ENCODE data around the gene HENMT1. TPM values are rescaled to one million over a fixed set of nuclear protein-coding genes. Genes with fewer than 3 reads are reported as not detected.
"Not testable (repeated sequence)": the region's sequence is repeated elsewhere in the genome, so short reads cannot be mapped to it uniquely, and the experiment has no call there.

The HENMT1 gene
- total RNA-seq, 4 donors from 2014 or later: 0.51 to 3.5 (median 1.8) TPM

DNA sequence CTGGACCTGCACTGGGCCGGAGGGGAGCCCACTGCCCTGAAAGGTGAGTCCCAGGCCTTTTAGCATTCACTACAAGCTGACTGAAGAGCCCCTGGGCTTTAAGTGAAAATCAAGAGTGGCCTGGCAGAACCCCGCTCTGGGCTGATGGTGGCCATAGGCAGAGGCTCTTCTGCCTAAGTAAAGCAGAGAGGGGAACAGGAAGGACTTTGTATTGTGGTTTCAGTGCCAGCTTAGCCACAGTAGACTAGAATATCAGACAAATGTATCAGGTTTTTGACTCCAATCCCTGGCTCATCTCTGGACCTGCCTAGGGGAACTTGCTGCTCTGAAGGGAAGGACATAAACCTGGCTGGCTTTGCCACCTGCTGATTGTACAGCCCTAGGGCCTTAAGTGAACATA lies 10.2 kb upstream of the HENMT1 start:
- no peak for ATAC-seq
- in situ Hi-C loops (cut with MboI; ENCODE audit: low sequenced_read_pairs in 4 of 4): no loop called here
- H3K4me1 ChIP-seq: no peaks in the 10 kb centered on the region

DNA sequence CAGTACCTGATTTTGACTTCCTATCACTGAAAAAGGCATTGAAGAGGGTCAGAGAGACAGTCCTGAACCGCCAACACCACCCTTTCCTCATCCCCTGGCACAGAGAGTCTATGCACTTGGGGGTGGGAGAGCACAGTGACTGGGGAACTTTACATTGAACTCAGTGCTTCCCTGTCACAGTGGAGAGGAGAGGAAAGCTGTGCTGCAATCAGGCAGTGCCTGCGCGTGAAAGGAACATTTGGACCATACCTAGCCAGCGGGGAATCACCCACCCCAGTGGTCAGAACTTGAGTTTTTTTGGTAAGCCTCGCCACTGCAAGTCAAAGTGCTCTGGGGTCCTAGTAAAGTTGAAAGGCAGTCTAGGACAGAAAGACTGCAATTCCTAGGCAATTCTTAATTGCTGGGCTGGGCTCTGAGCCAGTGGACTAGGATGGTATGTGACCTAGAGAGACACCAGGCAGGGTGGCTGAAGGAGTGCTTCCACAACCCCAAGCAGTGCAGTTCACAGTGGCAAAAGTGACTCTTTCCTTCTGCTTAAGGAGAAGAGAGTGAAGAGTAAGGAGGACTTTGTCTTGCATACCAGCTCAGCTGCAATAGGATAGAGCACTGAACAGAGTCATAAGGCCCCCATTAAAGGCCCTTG lies 9.4 kb upstream of the HENMT1 start:
- intact Hi-C loops (cut with DNase I; ENCODE audit: low total_unique reads): no loop called here
- Histone ChIP-seq H3K27ac (no peak overlapping the region), H3K4me1 (no peaks in the 10 kb centered on the region), H3K9me3 (no peaks in the 10 kb centered on the region), H3K36me3 (no peaks in the 10 kb centered on the region), H3K4me3 (no peak overlapping the region), H3K27me3 (no peaks in the 10 kb centered on the region)
- no peak for TF ChIP-seq POLR2A (IDR thresholded peaks at IDR 0.05)
- TF ChIP-seq, protein P1, sequence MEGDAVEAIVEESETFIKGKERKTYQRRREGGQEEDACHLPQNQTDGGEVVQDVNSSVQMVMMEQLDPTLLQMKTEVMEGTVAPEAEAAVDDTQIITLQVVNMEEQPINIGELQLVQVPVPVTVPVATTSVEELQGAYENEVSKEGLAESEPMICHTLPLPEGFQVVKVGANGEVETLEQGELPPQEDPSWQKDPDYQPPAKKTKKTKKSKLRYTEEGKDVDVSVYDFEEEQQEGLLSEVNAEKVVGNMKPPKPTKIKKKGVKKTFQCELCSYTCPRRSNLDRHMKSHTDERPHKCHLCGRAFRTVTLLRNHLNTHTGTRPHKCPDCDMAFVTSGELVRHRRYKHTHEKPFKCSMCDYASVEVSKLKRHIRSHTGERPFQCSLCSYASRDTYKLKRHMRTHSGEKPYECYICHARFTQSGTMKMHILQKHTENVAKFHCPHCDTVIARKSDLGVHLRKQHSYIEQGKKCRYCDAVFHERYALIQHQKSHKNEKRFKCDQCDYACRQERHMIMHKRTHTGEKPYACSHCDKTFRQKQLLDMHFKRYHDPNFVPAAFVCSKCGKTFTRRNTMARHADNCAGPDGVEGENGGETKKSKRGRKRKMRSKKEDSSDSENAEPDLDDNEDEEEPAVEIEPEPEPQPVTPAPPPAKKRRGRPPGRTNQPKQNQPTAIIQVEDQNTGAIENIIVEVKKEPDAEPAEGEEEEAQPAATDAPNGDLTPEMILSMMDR (IDR thresholded peaks at IDR 0.05 in 4 of 5, conservative IDR thresholded peaks at IDR 0.05 in 1 of 5): no peak
- DNase-seq (no peak), ATAC-seq (no peak)
- in situ Hi-C loops (cut with MboI; ENCODE audit: low sequenced_read_pairs in 4 of 4): no loop called here

More for the DNA sequence above, 10.2 kb upstream of the HENMT1 start:
- TF ChIP-seq, protein P1 (IDR thresholded peaks at IDR 0.05 in 4 of 5, conservative IDR thresholded peaks at IDR 0.05 in 1 of 5): no peak
- TF ChIP-seq POLR2A (IDR thresholded peaks at IDR 0.05): no peak
- no peak overlapping the region for H3K27ac ChIP-seq
- DNase-seq: no peak
- no peaks in the 10 kb centered on the region for H3K36me3 ChIP-seq
- intact Hi-C loops (cut with DNase I; ENCODE audit: low total_unique reads): no loop called here
- no peak overlapping the region for H3K4me3 ChIP-seq
- no peaks in the 10 kb centered on the region for H3K27me3 ChIP-seq
- H3K9me3 ChIP-seq: no peaks in the 10 kb centered on the region

DNA sequence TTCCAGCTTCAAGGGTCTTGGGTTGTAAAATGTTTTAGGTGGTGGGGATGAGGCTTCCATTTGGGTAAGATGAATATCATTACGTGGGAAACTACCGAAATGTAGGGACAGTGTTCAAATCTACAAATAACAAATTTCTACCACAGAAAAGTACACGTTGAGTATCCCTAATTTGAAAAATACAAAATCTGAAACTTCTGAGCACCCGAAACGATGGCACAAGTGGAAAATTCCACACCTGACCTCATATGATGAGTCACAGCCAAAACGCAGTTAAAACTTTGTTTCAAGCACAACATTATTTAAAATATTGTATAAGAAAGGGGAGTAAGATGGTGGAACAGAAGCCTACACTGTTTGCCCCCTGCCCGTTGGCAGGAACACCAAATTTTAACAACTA lies 8.8 kb upstream of the HENMT1 start:
- in situ Hi-C loops (cut with MboI; ENCODE audit: low sequenced_read_pairs in 4 of 4): no loop called here

GRCh38 chr1:108668777-108669176 lies 7.9 kb upstream of the HENMT1 start:
- in situ Hi-C loops (cut with MboI; ENCODE audit: low sequenced_read_pairs in 4 of 4): no loop called here
- ATAC-seq (no peak), DNase-seq (no peak)
- Histone ChIP-seq H3K4me3 (no peak overlapping the region), H3K36me3 (no peaks in the 10 kb centered on the region), H3K4me1 (no peaks in the 10 kb centered on the region), H3K27me3 (no peaks in the 10 kb centered on the region), H3K27ac (no peak overlapping the region), H3K9me3 (no peaks in the 10 kb centered on the region)
- intact Hi-C loops (cut with DNase I; ENCODE audit: low total_unique reads): no loop called here
- TF ChIP-seq, protein P1 (IDR thresholded peaks at IDR 0.05 in 4 of 5, conservative IDR thresholded peaks at IDR 0.05 in 1 of 5): no peak
- no peak for TF ChIP-seq POLR2A (IDR thresholded peaks at IDR 0.05)

More for the DNA sequence above, 8.8 kb upstream of the HENMT1 start:
- no peak for TF ChIP-seq POLR2A (IDR thresholded peaks at IDR 0.05)
- TF ChIP-seq, protein P1 (IDR thresholded peaks at IDR 0.05 in 4 of 5, conservative IDR thresholded peaks at IDR 0.05 in 1 of 5): no peak
- intact Hi-C loops (cut with DNase I; ENCODE audit: low total_unique reads): no loop called here
- Histone ChIP-seq H3K27ac (no peak overlapping the region), H3K9me3 (no peaks in the 10 kb centered on the region), H3K4me1 (no peaks in the 10 kb centered on the region), H3K4me3 (no peak overlapping the region), H3K27me3 (no peaks in the 10 kb centered on the region), H3K36me3 (no peaks in the 10 kb centered on the region)
- ATAC-seq (no peak), DNase-seq (no peak)

DNA sequence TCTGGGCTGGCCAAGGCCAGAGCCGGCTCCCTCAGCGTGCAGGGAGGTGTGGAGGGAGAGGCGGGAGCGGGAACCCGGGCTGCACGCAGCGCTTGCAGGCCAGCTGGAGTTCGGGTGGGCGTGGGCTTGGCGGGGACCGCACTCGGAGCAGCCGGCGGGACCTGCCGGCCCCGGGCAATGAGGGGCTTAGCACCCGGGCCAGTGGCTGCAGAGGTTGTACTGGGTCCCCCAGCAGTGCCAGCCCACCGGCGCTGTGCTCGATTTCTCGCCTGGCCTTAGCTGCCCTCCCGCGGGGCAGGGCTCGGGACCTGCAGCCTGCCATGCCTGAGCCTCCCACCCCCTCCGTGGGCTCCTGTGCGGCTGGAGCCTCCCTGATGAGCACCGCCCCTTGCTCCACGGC lies 6.5 kb upstream of the HENMT1 start:
- H3K4me1 ChIP-seq; DNase-seq; H3K4me3 ChIP-seq; in situ Hi-C loops (cut with MboI; ENCODE audit: low sequenced_read_pairs in 4 of 4); H3K36me3 ChIP-seq; H3K9me3 ChIP-seq; H3K27me3 ChIP-seq; intact Hi-C loops (cut with DNase I; ENCODE audit: low total_unique reads); H3K27ac ChIP-seq; ATAC-seq: not testable (repeated sequence)

Measured in gastrocnemius medialis (tissue), 4 donors.